Measurements from ENCODE around the gene FAM120AOS.

DNA sequence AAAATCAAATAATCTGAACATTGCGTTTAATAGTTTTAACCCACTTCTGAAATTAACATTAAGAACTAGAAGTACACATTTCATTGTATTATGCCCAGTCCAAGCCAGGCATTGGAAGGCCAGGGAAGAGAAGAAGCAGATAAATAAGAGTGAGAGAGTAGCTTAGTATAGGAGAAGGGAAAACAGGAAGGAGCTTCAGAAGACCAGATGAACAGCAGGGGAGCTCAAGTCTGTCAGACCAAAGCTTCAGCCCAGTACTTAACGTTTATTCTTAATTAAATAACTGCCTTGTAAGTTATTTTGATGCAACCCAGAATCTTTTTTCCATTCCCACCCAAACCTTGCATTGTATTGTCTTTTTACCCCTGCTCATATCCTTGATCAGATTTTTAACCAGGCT is 11.5 kb upstream of the FAM120AOS start:
- TF ChIP-seq, protein P1, sequence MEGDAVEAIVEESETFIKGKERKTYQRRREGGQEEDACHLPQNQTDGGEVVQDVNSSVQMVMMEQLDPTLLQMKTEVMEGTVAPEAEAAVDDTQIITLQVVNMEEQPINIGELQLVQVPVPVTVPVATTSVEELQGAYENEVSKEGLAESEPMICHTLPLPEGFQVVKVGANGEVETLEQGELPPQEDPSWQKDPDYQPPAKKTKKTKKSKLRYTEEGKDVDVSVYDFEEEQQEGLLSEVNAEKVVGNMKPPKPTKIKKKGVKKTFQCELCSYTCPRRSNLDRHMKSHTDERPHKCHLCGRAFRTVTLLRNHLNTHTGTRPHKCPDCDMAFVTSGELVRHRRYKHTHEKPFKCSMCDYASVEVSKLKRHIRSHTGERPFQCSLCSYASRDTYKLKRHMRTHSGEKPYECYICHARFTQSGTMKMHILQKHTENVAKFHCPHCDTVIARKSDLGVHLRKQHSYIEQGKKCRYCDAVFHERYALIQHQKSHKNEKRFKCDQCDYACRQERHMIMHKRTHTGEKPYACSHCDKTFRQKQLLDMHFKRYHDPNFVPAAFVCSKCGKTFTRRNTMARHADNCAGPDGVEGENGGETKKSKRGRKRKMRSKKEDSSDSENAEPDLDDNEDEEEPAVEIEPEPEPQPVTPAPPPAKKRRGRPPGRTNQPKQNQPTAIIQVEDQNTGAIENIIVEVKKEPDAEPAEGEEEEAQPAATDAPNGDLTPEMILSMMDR (conservative IDR thresholded peaks at IDR 0.05), result no peak
- TF ChIP-seq ZFX (IDR thresholded peaks at IDR 0.05), result no peak

Data from C4-2B (cell line).